Liver (tissue), 3 donors: Measurements from ENCODE around the gene LRCH3.

Source experiments
- ATF3 ChIP-seq: IDR thresholded peaks from 2 replicates; pipeline ENCODE4 v1.6.1; 2016; ENCODE audit warnings: antibody characterized with exemption
- CTCF ChIP-seq: fragments of 150-350 bp; IDR thresholded peaks from 2 replicates; pipeline ENCODE4 v1.5.1; 2017; ENCODE audit warnings: improper control_type of control experiment, low read depth, low read length; ENCODE audit not compliant: missing input control
- FOXA1 ChIP-seq: IDR thresholded peaks from 2 replicates; pipeline ENCODE4 v1.6.1; 2016; ENCODE audit warnings: antibody characterized with exemption
- MAX ChIP-seq: IDR thresholded peaks from 2 replicates; pipeline ENCODE4 v1.6.1; 2016; ENCODE audit warnings: antibody characterized with exemption
- donor health status: healthy.
- donor health status: healthy.

GRCh38 chr3:197866035-197866434, 75.0 kb downstream of the LRCH3 start:
- no peak for TF ChIP-seq FOXA1
- TF ChIP-seq MAX, result no peak
- no peak for TF ChIP-seq CTCF
- no peak for TF ChIP-seq ATF3
